Uterus (tissue), 4 donors: ENCODE results near the gene DERL2. TPM values are rescaled to one million over a fixed set of nuclear protein-coding genes. Genes with fewer than 3 reads are reported as not detected.

Source experiments
- DNase-seq, 2 donors: peaks; one replicate each; pipeline ENCODE4 v3.0.0-alpha.2; 2019 to 2020
- H3K27ac ChIP-seq, 2 donors: fragments of 200-600 bp; sonication (generic); 1 replicate in 1 of 2; 2 replicates in 1 of 2; pipeline ENCODE4 v1.5.1; 2016 to 2018
- H3K27me3 ChIP-seq, 2 donors: fragments of 200-600 bp; sonication (generic); one replicate each; pipeline ENCODE4 v1.5.1; 2018 to 2019; ENCODE audit warnings: control low read depth in 1 of 2
- H3K36me3 ChIP-seq, 2 donors: fragments of 200-600 bp; sonication (generic); one replicate each; pipeline ENCODE4 v1.5.1; 2019; ENCODE audit warnings: control low read depth in 1 of 2
- H3K4me1 ChIP-seq, 2 donors: fragments of 200-600 bp; sonication (generic); one replicate each; pipeline ENCODE4 v1.5.1; 2018 to 2019; ENCODE audit warnings: control low read depth in 1 of 2
- H3K4me3 ChIP-seq, 2 donors: fragments of 200-600 bp; sonication (generic); 1 replicate in 1 of 2; 2 replicates in 1 of 2; pipeline ENCODE4 v1.5.1; 2018 to 2019; ENCODE audit warnings: mild to moderate bottlenecking in 1 of 2
- H3K9me3 ChIP-seq, 2 donors: fragments of 200-600 bp; sonication (generic); one replicate each; pipeline ENCODE4 v1.5.1; 2019; ENCODE audit warnings: control low read depth in 1 of 2
- POLR2A ChIP-seq, 2 donors: fragments of 450-650 bp; IDR thresholded peaks; one replicate each; pipeline ENCODE4 v1.6.1; 2016; ENCODE audit warnings: antibody characterized with exemption in 2 of 2, mild to moderate bottlenecking in 1 of 2, moderate library complexity in 1 of 2
- intact Hi-C: fragments of 100-400 bp; cut with DNase I; formaldehyde crosslinking; loops from one replicate; pipeline ENCODE4 v1.15.1; 2023; ENCODE audit warnings: low total_unique reads
- total RNA-seq, 4 donors: library from RNA; depleted of rRNA in 3 of 4; stranded (reverse); fragments of >200 nt in 3 of 4; gene quantifications; one replicate each; pipeline versions ENCODE4 v1.1.0 to v1.2.4, GENCODE V29; 2014 to 2023
- TF ChIP-seq, protein P1 (sequence below), 4 experiments: fragments of 200-600 bp in 2 of 4; fragments of 450-650 bp in 2 of 4; sonication (generic) in 2 of 4; IDR thresholded peaks; one replicate each; pipeline ENCODE4 v1.5.1; 2016 to 2019; ENCODE audit warnings: antibody characterized with exemption in 4 of 4, mild to moderate bottlenecking in 2 of 4, moderate library complexity in 1 of 4
- donor health status: DM: yes; HTN: yes; CAD: no.

Gene DERL2
- total RNA-seq, 4 donors from 2014 or later, result 10.2 to 61.4 (median 47.0) TPM

DNA sequence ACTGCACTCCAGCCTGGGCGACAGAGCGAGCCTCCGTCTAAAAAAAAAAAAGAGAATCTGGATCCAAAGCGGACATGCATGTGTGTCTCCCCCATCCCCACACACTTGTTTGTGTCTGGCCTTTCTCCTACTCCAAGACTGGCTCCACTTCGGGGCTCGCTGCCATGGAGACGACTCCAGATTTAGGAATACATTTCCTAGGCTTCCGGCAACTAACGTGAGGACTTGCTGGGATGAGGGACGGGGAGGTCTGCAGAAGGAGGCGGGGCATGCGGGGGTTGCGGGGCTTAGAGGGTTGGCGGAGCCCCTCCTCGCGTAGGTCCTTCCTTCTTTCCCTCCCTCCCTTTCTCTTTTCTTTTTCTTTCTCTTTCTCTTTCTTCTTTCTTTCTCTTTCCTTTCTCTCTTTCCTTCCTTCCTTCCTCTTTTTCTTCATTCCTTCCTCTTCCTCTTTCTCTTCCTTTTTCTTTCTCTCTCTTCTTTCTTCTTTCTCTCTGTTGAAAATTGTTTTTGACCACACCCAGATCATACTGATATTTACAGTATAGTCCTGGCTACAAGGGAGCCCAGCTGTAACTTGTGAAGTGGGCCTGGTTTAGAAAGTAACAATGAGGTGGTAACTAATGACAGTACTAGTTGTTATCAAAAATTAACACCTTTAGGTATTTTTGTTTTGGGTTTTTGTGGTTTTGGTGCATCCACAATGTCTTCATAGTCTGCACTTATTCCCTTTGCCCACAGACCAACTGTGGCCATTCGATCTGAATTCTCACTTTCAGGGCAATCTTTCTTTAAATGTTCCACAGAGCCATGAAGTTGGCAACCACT is 25.6 kb upstream of the DERL2 start:
- Histone ChIP-seq H3K27me3 (no peaks in the 10 kb centered on the region), H3K4me1 (no peaks in the 10 kb centered on the region), H3K36me3 (no peaks in the 10 kb centered on the region), H3K4me3 (no peak overlapping the region), H3K9me3 (no peaks in the 10 kb centered on the region), H3K27ac (peak overlapping the region in 1 of 2 donors; percentile 68)
- no peak for TF ChIP-seq POLR2A (IDR thresholded peaks at IDR 0.05)
- intact Hi-C loops, result no loop called here
- DNase-seq, result peak in 1 of 2 donors; percentile 52

DNA sequence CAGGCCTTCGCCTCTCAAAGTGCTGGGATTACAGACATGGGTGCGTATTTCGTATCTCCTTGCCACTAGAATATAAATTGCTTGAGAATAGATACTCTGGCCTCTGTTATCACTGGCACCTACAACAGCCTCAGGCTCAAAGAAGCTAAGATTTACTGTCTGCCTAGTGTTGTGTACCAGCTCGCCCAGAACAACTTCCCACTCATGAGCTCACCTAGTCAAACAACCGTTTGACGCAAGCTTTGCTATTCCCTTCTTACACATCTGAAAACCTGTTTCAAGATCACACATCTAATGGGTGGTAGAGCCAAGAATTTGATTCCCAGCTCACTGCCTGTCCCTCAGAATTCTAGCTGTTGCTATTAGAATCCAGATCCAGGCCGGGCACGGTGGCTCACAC is 24.8 kb upstream of the DERL2 start:
- Histone ChIP-seq H3K27ac (peak overlapping the region in 1 of 2 donors; percentile 68), H3K27me3 (no peaks in the 10 kb centered on the region), H3K36me3 (no peaks in the 10 kb centered on the region), H3K9me3 (no peaks in the 10 kb centered on the region), H3K4me1 (no peaks in the 10 kb centered on the region), H3K4me3 (no peak overlapping the region)
- TF ChIP-seq, protein P1, sequence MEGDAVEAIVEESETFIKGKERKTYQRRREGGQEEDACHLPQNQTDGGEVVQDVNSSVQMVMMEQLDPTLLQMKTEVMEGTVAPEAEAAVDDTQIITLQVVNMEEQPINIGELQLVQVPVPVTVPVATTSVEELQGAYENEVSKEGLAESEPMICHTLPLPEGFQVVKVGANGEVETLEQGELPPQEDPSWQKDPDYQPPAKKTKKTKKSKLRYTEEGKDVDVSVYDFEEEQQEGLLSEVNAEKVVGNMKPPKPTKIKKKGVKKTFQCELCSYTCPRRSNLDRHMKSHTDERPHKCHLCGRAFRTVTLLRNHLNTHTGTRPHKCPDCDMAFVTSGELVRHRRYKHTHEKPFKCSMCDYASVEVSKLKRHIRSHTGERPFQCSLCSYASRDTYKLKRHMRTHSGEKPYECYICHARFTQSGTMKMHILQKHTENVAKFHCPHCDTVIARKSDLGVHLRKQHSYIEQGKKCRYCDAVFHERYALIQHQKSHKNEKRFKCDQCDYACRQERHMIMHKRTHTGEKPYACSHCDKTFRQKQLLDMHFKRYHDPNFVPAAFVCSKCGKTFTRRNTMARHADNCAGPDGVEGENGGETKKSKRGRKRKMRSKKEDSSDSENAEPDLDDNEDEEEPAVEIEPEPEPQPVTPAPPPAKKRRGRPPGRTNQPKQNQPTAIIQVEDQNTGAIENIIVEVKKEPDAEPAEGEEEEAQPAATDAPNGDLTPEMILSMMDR (IDR thresholded peaks at IDR 0.05), result no peak
- TF ChIP-seq POLR2A (IDR thresholded peaks at IDR 0.05), result no peak
- DNase-seq, result no peak
- intact Hi-C loops, result no loop called here

DNA sequence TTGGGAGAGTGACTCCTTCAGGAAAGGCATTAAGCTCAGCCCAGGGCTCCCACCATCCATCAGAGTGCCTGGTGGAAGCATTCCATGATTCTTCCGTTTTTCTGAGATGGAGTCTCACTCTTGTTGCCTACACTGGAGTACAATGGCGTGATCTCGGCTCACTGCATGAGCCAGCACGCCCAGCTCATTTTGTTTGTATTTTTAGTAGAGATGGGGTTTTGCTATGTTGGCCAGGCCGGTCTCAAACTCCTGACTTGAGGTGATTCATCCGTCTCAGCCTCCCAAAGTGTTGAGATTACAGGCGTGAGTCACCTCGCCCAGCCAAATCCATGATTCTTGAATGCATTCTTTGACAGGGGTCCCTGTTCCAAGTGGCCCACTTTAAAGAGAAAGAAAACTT is 23.5 kb upstream of the DERL2 start:
- H3K27ac ChIP-seq, result no peak overlapping the region
- intact Hi-C loops, result no loop called here

DNA sequence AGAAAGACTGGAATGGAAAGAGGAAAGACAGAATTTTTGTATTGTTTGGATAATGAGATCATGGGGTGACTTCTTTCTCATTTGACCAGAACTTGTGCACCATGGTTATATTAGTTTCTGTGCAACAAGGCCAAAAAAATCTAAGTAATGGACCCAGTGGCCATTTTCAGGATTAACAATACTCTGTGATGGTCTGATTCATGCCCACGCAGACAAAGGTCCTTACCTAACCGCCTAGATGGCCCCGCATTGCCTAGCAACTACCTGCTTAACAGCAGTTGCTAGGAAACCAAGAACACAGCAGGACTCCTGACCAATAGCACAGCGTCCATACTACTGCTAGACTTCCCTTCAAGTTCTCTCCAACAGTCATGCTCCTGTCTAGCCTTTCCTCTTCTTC is 22.8 kb upstream of the DERL2 start:
- Histone ChIP-seq H3K4me1 (no peaks in the 10 kb centered on the region), H3K27me3 (no peaks in the 10 kb centered on the region)

More for the DNA sequence above, 23.5 kb upstream of the DERL2 start:
- Histone ChIP-seq H3K4me1 (no peaks in the 10 kb centered on the region), H3K27me3 (no peaks in the 10 kb centered on the region), H3K9me3 (no peaks in the 10 kb centered on the region), H3K4me3 (no peak overlapping the region), H3K36me3 (no peaks in the 10 kb centered on the region)
- TF ChIP-seq POLR2A (IDR thresholded peaks at IDR 0.05), result no peak
- TF ChIP-seq, protein P1 (IDR thresholded peaks at IDR 0.05), result no peak
- DNase-seq, result no peak

DNA sequence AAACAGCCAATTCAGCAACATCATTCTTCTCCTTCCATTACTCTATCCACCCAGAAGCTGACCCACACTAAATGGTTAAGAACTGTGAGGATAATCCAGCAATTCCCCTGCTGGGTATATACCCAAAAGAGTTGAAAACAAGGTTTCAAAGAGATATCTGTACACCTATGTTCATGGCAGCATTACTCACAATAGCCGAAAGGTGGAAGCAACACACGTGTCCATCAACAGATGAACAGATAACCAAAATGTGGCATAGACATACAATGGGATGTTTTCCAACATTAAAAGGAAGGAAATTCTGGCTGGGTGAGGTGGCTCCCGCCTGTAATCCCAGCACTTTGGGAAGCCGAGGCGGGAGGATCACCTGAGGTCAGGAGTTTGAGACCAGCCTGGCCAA is 20.3 kb upstream of the DERL2 start:
- intact Hi-C loops, result no loop called here
- H3K4me1 ChIP-seq, result no peaks in the 10 kb centered on the region
- H3K4me3 ChIP-seq, result no peak overlapping the region
- no peak for DNase-seq
- TF ChIP-seq, protein P1 (IDR thresholded peaks at IDR 0.05), result no peak
- TF ChIP-seq POLR2A (IDR thresholded peaks at IDR 0.05), result no peak
- no peaks in the 10 kb centered on the region for H3K9me3 ChIP-seq
- H3K36me3 ChIP-seq, result no peaks in the 10 kb centered on the region
- H3K27ac ChIP-seq, result no peak overlapping the region
- H3K27me3 ChIP-seq, result no peaks in the 10 kb centered on the region

More for the DNA sequence above, 22.8 kb upstream of the DERL2 start:
- TF ChIP-seq POLR2A (IDR thresholded peaks at IDR 0.05), result no peak
- TF ChIP-seq, protein P1 (IDR thresholded peaks at IDR 0.05), result no peak
- H3K27ac ChIP-seq, result no peak overlapping the region
- no peaks in the 10 kb centered on the region for H3K36me3 ChIP-seq
- H3K4me3 ChIP-seq, result no peak overlapping the region
- intact Hi-C loops, result no loop called here
- no peak for DNase-seq
- H3K9me3 ChIP-seq, result no peaks in the 10 kb centered on the region
